Fibroblast of lung (primary cell): Measurements from ENCODE around the gene RABGAP1. TPM values are rescaled to one million over a fixed set of nuclear protein-coding genes. Genes with fewer than 3 reads are reported as not detected.
"Not testable (repeated sequence)": the region's sequence is repeated elsewhere in the genome, so short reads cannot be mapped to it uniquely, and the experiment has no call there.

Source experiments
- DNase-seq, 2 donors: peaks; one replicate each; pipeline versions ENCODE4 v3.0.0 to v3.0.0-alpha.2; 2010; ENCODE audit warnings: low read depth in 2 of 2
- H2AFZ ChIP-seq: 2 replicates; pipeline ENCODE4 v1.5.1; 2012; ENCODE audit warnings: low read length, control low read depth, inconsistent platforms
- H3K27ac ChIP-seq: 2 replicates; pipeline ENCODE4 v1.5.1; 2011; ENCODE audit warnings: low read length, control low read depth; ENCODE audit not compliant: insufficient read depth
- H3K27me3 ChIP-seq: 2 replicates; pipeline ENCODE4 v1.5.1; 2011; ENCODE audit warnings: mild to moderate bottlenecking, low read length; ENCODE audit not compliant: control insufficient read depth, insufficient read depth
- H3K36me3 ChIP-seq: 2 replicates; pipeline ENCODE4 v1.5.1; 2011; ENCODE audit warnings: low read length; ENCODE audit not compliant: control insufficient read depth, insufficient read depth
- H3K4me1 ChIP-seq: 2 replicates; pipeline ENCODE4 v1.5.1; 2011; ENCODE audit warnings: low read length; ENCODE audit not compliant: control insufficient read depth, insufficient read depth; ENCODE audit errors: extremely low read depth
- H3K4me2 ChIP-seq: 2 replicates; pipeline ENCODE4 v1.5.1; 2011; ENCODE audit warnings: low read length, control low read depth; ENCODE audit not compliant: insufficient read depth; ENCODE audit errors: extremely low read depth
- H3K4me3 ChIP-seq, 4 experiments: fragments of 200-600 bp in 1 of 4; sonication (generic) in 1 of 4; replicated peaks in 1 of 4; 2 replicates each; pipeline ENCODE4 v1.5.1; 2011 to 2016; ENCODE audit warnings: low read length in 4 of 4, low read depth in 3 of 4, mild to moderate bottlenecking in 3 of 4, control low read depth in 2 of 4, inconsistent platforms in 1 of 4, mixed read lengths in 1 of 4; ENCODE audit not compliant: insufficient read depth in 1 of 4; ENCODE audit errors: control extremely low read depth in 1 of 4
- H3K79me2 ChIP-seq: 2 replicates; pipeline ENCODE4 v1.5.1; 2012; ENCODE audit warnings: mild to moderate bottlenecking, low read length, inconsistent platforms; ENCODE audit not compliant: control insufficient read depth, insufficient read depth
- H3K9ac ChIP-seq: 2 replicates; pipeline ENCODE4 v1.5.1; 2011; ENCODE audit warnings: mild to moderate bottlenecking, low read length, control low read depth; ENCODE audit not compliant: insufficient read depth
- H3K9me3 ChIP-seq: 2 replicates; pipeline ENCODE4 v1.5.1; 2012; ENCODE audit warnings: low read depth, low read length; ENCODE audit not compliant: control insufficient read depth, insufficient read depth
- H4K20me1 ChIP-seq: 2 replicates; pipeline ENCODE4 v1.5.1; 2011; ENCODE audit warnings: low read length; ENCODE audit not compliant: control insufficient read depth, insufficient read depth; ENCODE audit errors: extremely low read depth
- EZH2 ChIP-seq: IDR thresholded peaks from 2 replicates; pipeline ENCODE4 v1.5.1; 2012; ENCODE audit warnings: low read length, control low read depth, mild to moderate bottlenecking; ENCODE audit errors: missing control alignments
- polyA plus RNA-seq, 2 donors: library from polyadenylated mRNA; depleted of rRNA in 1 of 2; stranded (reverse) in 1 of 2; unstranded in 1 of 2; fragments of >200 nt; gene quantifications; 2 replicates each; pipeline ENCODE4 v1.2.1, GENCODE V29; 2011 to 2012; ENCODE audit warnings: missing spikeins in 1 of 2
- total RNA-seq: library from RNA; depleted of rRNA; stranded (reverse); fragments of >200 nt; gene quantifications from 2 replicates; pipeline ENCODE4 v1.2.1, GENCODE V29; 2014
- TF ChIP-seq, protein P1 (sequence below), 2 donors: IDR thresholded peaks in 1 of 2; conservative IDR thresholded peaks in 1 of 2; 1 replicate in 1 of 2; 2 replicates in 1 of 2; pipeline ENCODE4 v1.5.1; 2011 to 2012; ENCODE audit warnings: low read length in 2 of 2, control low read depth in 1 of 2, inconsistent platforms in 1 of 2, low read depth in 1 of 2, mild to moderate bottlenecking in 1 of 2

The RABGAP1 gene
- total and polyA plus RNA-seq, 2 donors (not counting 1 experiment from before 2014, with no cell fraction given) = 47.6 to 58.6 TPM

GRCh38 chr9:122904466-122904822 is 36.4 kb upstream of the RABGAP1 start:
- Histone ChIP-seq H4K20me1 (no peaks in the 10 kb centered on the region), H3K9ac (peak overlapping the region; percentile 96), H3K27me3 (no peaks in the 10 kb centered on the region), H3K4me1 (no peaks in the 10 kb centered on the region), H3K4me2 (peak overlapping the region; percentile 98), H2AFZ (no peak overlapping the region), H3K4me3 (peak overlapping the region; percentile 71 to 95 (median 74)), H3K36me3 (no peaks in the 10 kb centered on the region), H3K27ac (peak overlapping the region; percentile 91), H3K79me2 (peaks cover 55% of the 10 kb centered on the region), H3K9me3 (no peaks in the 10 kb centered on the region)
- no peak for TF ChIP-seq EZH2
- TF ChIP-seq, protein P1, sequence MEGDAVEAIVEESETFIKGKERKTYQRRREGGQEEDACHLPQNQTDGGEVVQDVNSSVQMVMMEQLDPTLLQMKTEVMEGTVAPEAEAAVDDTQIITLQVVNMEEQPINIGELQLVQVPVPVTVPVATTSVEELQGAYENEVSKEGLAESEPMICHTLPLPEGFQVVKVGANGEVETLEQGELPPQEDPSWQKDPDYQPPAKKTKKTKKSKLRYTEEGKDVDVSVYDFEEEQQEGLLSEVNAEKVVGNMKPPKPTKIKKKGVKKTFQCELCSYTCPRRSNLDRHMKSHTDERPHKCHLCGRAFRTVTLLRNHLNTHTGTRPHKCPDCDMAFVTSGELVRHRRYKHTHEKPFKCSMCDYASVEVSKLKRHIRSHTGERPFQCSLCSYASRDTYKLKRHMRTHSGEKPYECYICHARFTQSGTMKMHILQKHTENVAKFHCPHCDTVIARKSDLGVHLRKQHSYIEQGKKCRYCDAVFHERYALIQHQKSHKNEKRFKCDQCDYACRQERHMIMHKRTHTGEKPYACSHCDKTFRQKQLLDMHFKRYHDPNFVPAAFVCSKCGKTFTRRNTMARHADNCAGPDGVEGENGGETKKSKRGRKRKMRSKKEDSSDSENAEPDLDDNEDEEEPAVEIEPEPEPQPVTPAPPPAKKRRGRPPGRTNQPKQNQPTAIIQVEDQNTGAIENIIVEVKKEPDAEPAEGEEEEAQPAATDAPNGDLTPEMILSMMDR (conservative IDR thresholded peaks at IDR 0.05 in 1 of 2, IDR thresholded peaks at IDR 0.05 in 1 of 2; ENCODE audit: low read depth in 1 of 2, low read length in 2 of 2) = no peak
- peak; percentile 30 to 40 for DNase-seq

GRCh38 chr9:122904823-122905710 is 35.8 kb upstream of the RABGAP1 start, which contains the start of gene RC3H2:
RC3H2 (minus strand) TSS chr9:122905359; CDS start chr9:122897509, 7,850 bp downstream.
- Histone ChIP-seq H3K36me3 (no peaks in the 10 kb centered on the region), H3K79me2 (peaks cover 50% of the 10 kb centered on the region), H2AFZ (peak within 1 kb of the TSS; percentile 93), H3K4me2 (peak within 1 kb of the TSS; percentile 98), H3K27ac (peak within 1 kb of the TSS; percentile 91), H3K27me3 (no peaks in the 10 kb centered on the region), H3K4me1 (no peaks in the 10 kb centered on the region), H4K20me1 (no peaks in the 10 kb centered on the region), H3K9me3 (no peaks in the 10 kb centered on the region), H3K4me3 (peak within 1 kb of the TSS; percentile 71 to 95 (median 74)), H3K9ac (peak within 1 kb of the TSS; percentile 96)
- TF ChIP-seq EZH2 = no peak
- TF ChIP-seq, protein P1 (conservative IDR thresholded peaks at IDR 0.05 in 1 of 2, IDR thresholded peaks at IDR 0.05 in 1 of 2; ENCODE audit: low read depth in 1 of 2, low read length in 2 of 2) = no peak
- peak; percentile 99 to 100 for DNase-seq

DNA sequence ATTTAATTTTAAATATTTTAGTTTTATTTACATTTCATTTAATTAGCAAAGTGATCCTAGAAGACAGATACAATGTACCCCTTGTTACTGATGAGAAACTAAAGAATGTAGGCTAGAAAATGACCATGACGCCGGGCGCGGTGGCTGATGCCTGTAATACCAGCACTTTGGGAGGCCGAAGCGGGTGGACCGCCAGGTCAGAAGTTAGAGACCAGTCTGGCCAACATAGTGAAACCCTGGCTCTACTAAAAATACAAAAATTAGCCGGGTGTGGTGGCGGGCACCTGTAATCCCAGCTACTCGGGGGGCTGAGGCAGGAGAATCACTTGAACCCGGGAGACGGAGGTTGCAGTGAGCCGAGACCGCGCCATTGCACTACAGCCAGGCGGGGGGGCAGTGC is 34.7 kb upstream of the RABGAP1 start:
- H4K20me1 ChIP-seq, H2AFZ ChIP-seq, H3K4me1 ChIP-seq, H3K36me3 ChIP-seq, DNase-seq, H3K9me3 ChIP-seq, H3K27me3 ChIP-seq, H3K9ac ChIP-seq, H3K4me3 ChIP-seq, H3K27ac ChIP-seq: not testable (repeated sequence)
- Histone ChIP-seq H3K4me2 (peak overlapping the region; percentile 69), H3K79me2 (peaks cover 46% of the 10 kb centered on the region)
